SK-N-SH treated with all-trans-retinoic acid at 6 μM for 48 hours (cell line): ENCODE measurements around the gene FICD.

Experiments
- ATAC-seq: fragments of 200-7000 bp; cut with Tn5 transposase; 3 replicates; pipeline ENCODE4 v1.9.1; 2020; ENCODE audit warnings: mild to moderate bottlenecking, moderate library complexity
- ARNTL ChIP-seq: fragments of 450-650 bp; formaldehyde crosslinking; IDR thresholded peaks from 2 replicates; pipeline ENCODE4 v1.5.0; 2020; ENCODE audit warnings: low read depth, mild to moderate bottlenecking, moderate library complexity, borderline replicate concordance
- BACH2 ChIP-seq: fragments of 250-450 bp; sonication (Bioruptor Pico); IDR thresholded peaks from 2 replicates; pipeline ENCODE4 v1.9.0; 2021; ENCODE audit warnings: mild to moderate bottlenecking, borderline replicate concordance
- CSDC2 ChIP-seq: fragments of 250-450 bp; sonication (Bioruptor Pico); IDR thresholded peaks from 2 replicates; pipeline ENCODE4 v1.5.0; 2020; ENCODE audit warnings: mild to moderate bottlenecking, moderate library complexity
- CSRNP3 ChIP-seq: fragments of 250-450 bp; sonication (Bioruptor Pico); IDR thresholded peaks from 2 replicates; pipeline ENCODE4 v1.5.1; 2021; ENCODE audit warnings: mild to moderate bottlenecking, moderate library complexity
- ESRRG ChIP-seq: fragments of 250-450 bp; sonication (Bioruptor Pico); IDR thresholded peaks from 2 replicates; pipeline ENCODE4 v1.6.1; 2021; ENCODE audit warnings: mild to moderate bottlenecking
- GLIS3 ChIP-seq: fragments of 250-450 bp; sonication (Bioruptor Pico); IDR thresholded peaks from 2 replicates; pipeline ENCODE4 v1.5.0; 2020; ENCODE audit warnings: mild to moderate bottlenecking, moderate library complexity
- OSR1 ChIP-seq: fragments of 250-450 bp; sonication (Bioruptor Pico); IDR thresholded peaks from 2 replicates; pipeline ENCODE4 v1.8.0; 2022; ENCODE audit warnings: moderate library complexity, mild to moderate bottlenecking, inconsistent platforms
- POU6F1 ChIP-seq: fragments of 250-450 bp; sonication (Bioruptor Pico); IDR thresholded peaks from 2 replicates; pipeline ENCODE4 v1.8.0; 2021; ENCODE audit warnings: low read depth, mild to moderate bottlenecking, moderate library complexity, borderline replicate concordance
- PPARA ChIP-seq: fragments of 250-450 bp; sonication (Bioruptor Pico); IDR thresholded peaks from 2 replicates; pipeline ENCODE4 v1.5.0; 2020; ENCODE audit warnings: mild to moderate bottlenecking, borderline replicate concordance
- SNAI2 ChIP-seq: fragments of 250-450 bp; sonication (Bioruptor Pico); IDR thresholded peaks from 2 replicates; pipeline ENCODE4 v1.5.0; 2020; ENCODE audit warnings: mild to moderate bottlenecking, moderate library complexity
- TCF4 ChIP-seq: fragments of 250-450 bp; sonication (Bioruptor Pico); IDR thresholded peaks from 2 replicates; pipeline ENCODE4 v1.8.0; 2021; ENCODE audit warnings: mild to moderate bottlenecking, moderate library complexity, borderline replicate concordance
- TOX ChIP-seq: fragments of 250-450 bp; sonication (Bioruptor Pico); IDR thresholded peaks from 2 replicates; pipeline ENCODE4 v1.8.0; 2021; ENCODE audit warnings: mild to moderate bottlenecking, moderate library complexity, borderline replicate concordance
- ZC3H10 ChIP-seq: fragments of 250-450 bp; sonication (Bioruptor Pico); IDR thresholded peaks from 2 replicates; pipeline ENCODE4 v1.5.1; 2021; ENCODE audit warnings: mild to moderate bottlenecking, moderate library complexity
- ZFP3 ChIP-seq: fragments of 250-450 bp; sonication (Bioruptor Pico); IDR thresholded peaks from 2 replicates; pipeline ENCODE4 v1.5.0; 2020; ENCODE audit warnings: mild to moderate bottlenecking, moderate library complexity
- ZNF565 ChIP-seq: fragments of 450-650 bp; formaldehyde crosslinking; conservative IDR thresholded peaks from 2 replicates; pipeline ENCODE4 v1.5.0; 2020; ENCODE audit warnings: low read depth, mild to moderate bottlenecking, moderate library complexity
- ZNF8 ChIP-seq: fragments of 450-650 bp; formaldehyde crosslinking; IDR thresholded peaks from 2 replicates; pipeline ENCODE4 v1.5.0; 2020; ENCODE audit warnings: mild to moderate bottlenecking, moderate library complexity
- TF ChIP-seq, protein P1 (sequence below): fragments of 250-450 bp; sonication (Bioruptor Pico); IDR thresholded peaks from 2 replicates; pipeline ENCODE4 v1.5.0; 2020; ENCODE audit warnings: mild to moderate bottlenecking, moderate library complexity
- TF ChIP-seq, protein P2 (sequence below): fragments of 250-450 bp; sonication (Bioruptor Pico); IDR thresholded peaks from 2 replicates; pipeline ENCODE4 v1.8.0; 2020; ENCODE audit warnings: mild to moderate bottlenecking, moderate library complexity, borderline replicate concordance
- TF ChIP-seq, protein P3 (sequence below): fragments of 250-450 bp; sonication (Bioruptor Pico); IDR thresholded peaks from 2 replicates; pipeline ENCODE4 v1.5.1; 2020; ENCODE audit warnings: low read depth, mild to moderate bottlenecking, moderate library complexity

FICD gene

GRCh38 chr12:108564724-108565123 lies 49.6 kb downstream of the FICD start:
- TF ChIP-seq ESRRG (no peak), SNAI2 (CRISPR knock-in tag) (no peak), PPARA (CRISPR knock-in tag) (no peak), TCF4 (CRISPR knock-in tag) (no peak), ARNTL (CRISPR knock-in tag) (no peak), OSR1 (CRISPR knock-in tag) (no peak), ZNF565 (CRISPR knock-in tag) (no peak), ZFP3 (CRISPR knock-in tag) (no peak), ZC3H10 (CRISPR knock-in tag) (no peak), BACH2 (no peak), CSDC2 (CRISPR knock-in tag) (no peak), GLIS3 (CRISPR knock-in tag) (no peak)
- TF ChIP-seq, protein P1, sequence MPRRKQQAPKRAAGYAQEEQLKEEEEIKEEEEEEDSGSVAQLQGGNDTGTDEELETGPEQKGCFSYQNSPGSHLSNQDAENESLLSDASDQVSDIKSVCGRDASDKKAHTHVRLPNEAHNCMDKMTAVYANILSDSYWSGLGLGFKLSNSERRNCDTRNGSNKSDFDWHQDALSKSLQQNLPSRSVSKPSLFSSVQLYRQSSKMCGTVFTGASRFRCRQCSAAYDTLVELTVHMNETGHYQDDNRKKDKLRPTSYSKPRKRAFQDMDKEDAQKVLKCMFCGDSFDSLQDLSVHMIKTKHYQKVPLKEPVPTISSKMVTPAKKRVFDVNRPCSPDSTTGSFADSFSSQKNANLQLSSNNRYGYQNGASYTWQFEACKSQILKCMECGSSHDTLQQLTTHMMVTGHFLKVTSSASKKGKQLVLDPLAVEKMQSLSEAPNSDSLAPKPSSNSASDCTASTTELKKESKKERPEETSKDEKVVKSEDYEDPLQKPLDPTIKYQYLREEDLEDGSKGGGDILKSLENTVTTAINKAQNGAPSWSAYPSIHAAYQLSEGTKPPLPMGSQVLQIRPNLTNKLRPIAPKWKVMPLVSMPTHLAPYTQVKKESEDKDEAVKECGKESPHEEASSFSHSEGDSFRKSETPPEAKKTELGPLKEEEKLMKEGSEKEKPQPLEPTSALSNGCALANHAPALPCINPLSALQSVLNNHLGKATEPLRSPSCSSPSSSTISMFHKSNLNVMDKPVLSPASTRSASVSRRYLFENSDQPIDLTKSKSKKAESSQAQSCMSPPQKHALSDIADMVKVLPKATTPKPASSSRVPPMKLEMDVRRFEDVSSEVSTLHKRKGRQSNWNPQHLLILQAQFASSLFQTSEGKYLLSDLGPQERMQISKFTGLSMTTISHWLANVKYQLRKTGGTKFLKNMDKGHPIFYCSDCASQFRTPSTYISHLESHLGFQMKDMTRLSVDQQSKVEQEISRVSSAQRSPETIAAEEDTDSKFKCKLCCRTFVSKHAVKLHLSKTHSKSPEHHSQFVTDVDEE (CRISPR knock-in tag): no peak
- TF ChIP-seq, protein P2, sequence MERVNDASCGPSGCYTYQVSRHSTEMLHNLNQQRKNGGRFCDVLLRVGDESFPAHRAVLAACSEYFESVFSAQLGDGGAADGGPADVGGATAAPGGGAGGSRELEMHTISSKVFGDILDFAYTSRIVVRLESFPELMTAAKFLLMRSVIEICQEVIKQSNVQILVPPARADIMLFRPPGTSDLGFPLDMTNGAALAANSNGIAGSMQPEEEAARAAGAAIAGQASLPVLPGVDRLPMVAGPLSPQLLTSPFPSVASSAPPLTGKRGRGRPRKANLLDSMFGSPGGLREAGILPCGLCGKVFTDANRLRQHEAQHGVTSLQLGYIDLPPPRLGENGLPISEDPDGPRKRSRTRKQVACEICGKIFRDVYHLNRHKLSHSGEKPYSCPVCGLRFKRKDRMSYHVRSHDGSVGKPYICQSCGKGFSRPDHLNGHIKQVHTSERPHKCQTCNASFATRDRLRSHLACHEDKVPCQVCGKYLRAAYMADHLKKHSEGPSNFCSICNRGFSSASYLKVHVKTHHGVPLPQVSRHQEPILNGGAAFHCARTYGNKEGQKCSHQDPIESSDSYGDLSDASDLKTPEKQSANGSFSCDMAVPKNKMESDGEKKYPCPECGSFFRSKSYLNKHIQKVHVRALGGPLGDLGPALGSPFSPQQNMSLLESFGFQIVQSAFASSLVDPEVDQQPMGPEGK (CRISPR knock-in tag): no peak
- ATAC-seq: no peak

GRCh38 chr12:108565146-108565545 lies 50.1 kb downstream of the FICD start:
- TF ChIP-seq, protein P1 (CRISPR knock-in tag): no peak
- TF ChIP-seq ZC3H10 (CRISPR knock-in tag): no peak
- TF ChIP-seq ZNF565 (CRISPR knock-in tag): no peak
- TF ChIP-seq OSR1 (CRISPR knock-in tag): no peak
- TF ChIP-seq SNAI2 (CRISPR knock-in tag): no peak
- no peak for TF ChIP-seq CSDC2 (CRISPR knock-in tag)
- no peak for TF ChIP-seq TCF4 (CRISPR knock-in tag)
- no peak for TF ChIP-seq POU6F1 (CRISPR knock-in tag)
- TF ChIP-seq, protein P3, sequence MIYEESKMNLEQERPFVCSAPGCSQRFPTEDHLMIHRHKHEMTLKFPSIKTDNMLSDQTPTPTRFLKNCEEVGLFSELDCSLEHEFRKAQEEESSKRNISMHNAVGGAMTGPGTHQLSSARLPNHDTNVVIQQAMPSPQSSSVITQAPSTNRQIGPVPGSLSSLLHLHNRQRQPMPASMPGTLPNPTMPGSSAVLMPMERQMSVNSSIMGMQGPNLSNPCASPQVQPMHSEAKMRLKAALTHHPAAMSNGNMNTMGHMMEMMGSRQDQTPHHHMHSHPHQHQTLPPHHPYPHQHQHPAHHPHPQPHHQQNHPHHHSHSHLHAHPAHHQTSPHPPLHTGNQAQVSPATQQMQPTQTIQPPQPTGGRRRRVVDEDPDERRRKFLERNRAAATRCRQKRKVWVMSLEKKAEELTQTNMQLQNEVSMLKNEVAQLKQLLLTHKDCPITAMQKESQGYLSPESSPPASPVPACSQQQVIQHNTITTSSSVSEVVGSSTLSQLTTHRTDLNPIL (CRISPR knock-in tag): no peak
- no peak for TF ChIP-seq ESRRG
- TF ChIP-seq CSRNP3: no peak
- TF ChIP-seq, protein P2 (CRISPR knock-in tag): no peak
- no peak for TF ChIP-seq TOX (CRISPR knock-in tag)
- TF ChIP-seq ZNF8 (CRISPR knock-in tag): no peak
- TF ChIP-seq ZFP3 (CRISPR knock-in tag): no peak
- TF ChIP-seq, all 23 proteins: peak for 0
- ATAC-seq: no peak
